ENCODE measurements around the gene FIGNL1. TPM values are rescaled to one million over a fixed set of nuclear protein-coding genes. Genes with fewer than 3 reads are reported as not detected.
A peak's percentile ranks its signal among the peaks of the same experiment; 100 is the strongest.

Gene FIGNL1
- total and polyA plus RNA-seq, 2 donors from 2014 or later = 2.4 to 5.8 TPM

DNA sequence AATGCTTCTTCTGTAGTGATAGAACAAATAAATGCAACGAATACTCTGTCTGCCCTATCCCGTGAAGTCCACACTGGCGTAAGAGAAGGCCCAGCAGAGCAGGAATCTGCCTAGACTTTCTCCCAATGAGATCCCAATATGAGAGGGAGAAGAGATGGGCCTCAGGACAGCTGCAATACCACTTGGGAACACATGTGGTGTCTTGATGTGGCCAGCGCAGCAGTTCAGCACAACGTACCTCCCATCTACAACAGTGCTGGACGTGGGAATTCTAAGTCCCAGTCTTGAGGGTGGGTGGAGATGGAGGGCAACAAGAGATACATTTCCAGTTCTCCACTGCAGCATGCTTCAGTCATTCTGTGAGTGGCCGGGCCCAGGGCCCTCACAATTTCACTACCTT is 45.8 kb downstream of the FIGNL1 start:
- no peak for FAIRE-seq
- TF ChIP-seq, protein P1, sequence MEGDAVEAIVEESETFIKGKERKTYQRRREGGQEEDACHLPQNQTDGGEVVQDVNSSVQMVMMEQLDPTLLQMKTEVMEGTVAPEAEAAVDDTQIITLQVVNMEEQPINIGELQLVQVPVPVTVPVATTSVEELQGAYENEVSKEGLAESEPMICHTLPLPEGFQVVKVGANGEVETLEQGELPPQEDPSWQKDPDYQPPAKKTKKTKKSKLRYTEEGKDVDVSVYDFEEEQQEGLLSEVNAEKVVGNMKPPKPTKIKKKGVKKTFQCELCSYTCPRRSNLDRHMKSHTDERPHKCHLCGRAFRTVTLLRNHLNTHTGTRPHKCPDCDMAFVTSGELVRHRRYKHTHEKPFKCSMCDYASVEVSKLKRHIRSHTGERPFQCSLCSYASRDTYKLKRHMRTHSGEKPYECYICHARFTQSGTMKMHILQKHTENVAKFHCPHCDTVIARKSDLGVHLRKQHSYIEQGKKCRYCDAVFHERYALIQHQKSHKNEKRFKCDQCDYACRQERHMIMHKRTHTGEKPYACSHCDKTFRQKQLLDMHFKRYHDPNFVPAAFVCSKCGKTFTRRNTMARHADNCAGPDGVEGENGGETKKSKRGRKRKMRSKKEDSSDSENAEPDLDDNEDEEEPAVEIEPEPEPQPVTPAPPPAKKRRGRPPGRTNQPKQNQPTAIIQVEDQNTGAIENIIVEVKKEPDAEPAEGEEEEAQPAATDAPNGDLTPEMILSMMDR (IDR thresholded peaks at IDR 0.05; ENCODE audit: borderline replicate concordance, extremely low read depth, insufficient read depth) = no peak
- Histone ChIP-seq H3K9me3 (ENCODE audit: control insufficient read depth in 2 of 3, insufficient read depth in 1 of 3, low read length in 3 of 3) (no peaks in the 10 kb centered on the region), H3K27me3 (ENCODE audit: control insufficient read depth, insufficient read depth, low read length) (peaks cover 9% of the 10 kb centered on the region), H3K4me1 (ENCODE audit: control insufficient read depth in 2 of 3, insufficient read depth in 2 of 3, low read depth in 1 of 3, low read length in 3 of 3) (no peaks in the 10 kb centered on the region), H3K27ac (ENCODE audit: low read depth in 2 of 2, low read length in 2 of 2) (no peak overlapping the region), H3K4me3 (ENCODE audit: low read length in 3 of 3) (no peak overlapping the region), H3K36me3 (ENCODE audit: control insufficient read depth in 2 of 3, insufficient read depth in 3 of 3, low read length in 3 of 3) (no peaks in the 10 kb centered on the region), H3K9ac (ENCODE audit: low read length in 3 of 3) (no peak overlapping the region)
- intact Hi-C loops (cut with DNase I) = no loop called here
- no peak for DNase-seq

DNA sequence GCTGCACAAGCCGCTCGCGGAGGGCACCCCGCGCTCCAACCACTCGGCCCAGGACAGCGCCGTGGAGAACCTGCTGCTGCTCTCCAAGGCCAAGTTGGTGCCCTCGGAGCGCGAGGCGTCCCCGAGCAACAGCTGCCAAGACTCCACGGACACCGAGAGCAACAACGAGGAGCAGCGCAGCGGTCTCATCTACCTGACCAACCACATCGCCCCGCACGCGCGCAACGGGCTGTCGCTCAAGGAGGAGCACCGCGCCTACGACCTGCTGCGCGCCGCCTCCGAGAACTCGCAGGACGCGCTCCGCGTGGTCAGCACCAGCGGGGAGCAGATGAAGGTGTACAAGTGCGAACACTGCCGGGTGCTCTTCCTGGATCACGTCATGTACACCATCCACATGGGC is 50.0 kb downstream of the FIGNL1 start:
- DNase-seq (peak in 4 of 5 donors; percentile 29 to 52 (median 36)), FAIRE-seq (no peak)
- H3K9ac ChIP-seq (ENCODE audit: low read length in 3 of 3) = no peak overlapping the region
- peaks cover 14% of the 10 kb centered on the region for H3K27me3 ChIP-seq (ENCODE audit: control insufficient read depth, insufficient read depth, low read length)
- no peak overlapping the region for H3K27ac ChIP-seq (ENCODE audit: low read depth in 2 of 2, low read length in 2 of 2)
- H3K4me3 ChIP-seq (ENCODE audit: low read length in 3 of 3) = no peak overlapping the region
- no peaks in the 10 kb centered on the region for H3K4me1 ChIP-seq (ENCODE audit: control insufficient read depth in 2 of 3, insufficient read depth in 2 of 3, low read depth in 1 of 3, low read length in 3 of 3)
- H3K36me3 ChIP-seq (ENCODE audit: control insufficient read depth in 2 of 3, insufficient read depth in 3 of 3, low read length in 3 of 3) = no peaks in the 10 kb centered on the region
- TF ChIP-seq, protein P1 (IDR thresholded peaks at IDR 0.05; ENCODE audit: borderline replicate concordance, extremely low read depth, insufficient read depth) = no peak
- intact Hi-C loops (cut with DNase I) = no loop called here
- no peaks in the 10 kb centered on the region for H3K9me3 ChIP-seq (ENCODE audit: control insufficient read depth in 2 of 3, insufficient read depth in 1 of 3, low read length in 3 of 3)

DNA sequence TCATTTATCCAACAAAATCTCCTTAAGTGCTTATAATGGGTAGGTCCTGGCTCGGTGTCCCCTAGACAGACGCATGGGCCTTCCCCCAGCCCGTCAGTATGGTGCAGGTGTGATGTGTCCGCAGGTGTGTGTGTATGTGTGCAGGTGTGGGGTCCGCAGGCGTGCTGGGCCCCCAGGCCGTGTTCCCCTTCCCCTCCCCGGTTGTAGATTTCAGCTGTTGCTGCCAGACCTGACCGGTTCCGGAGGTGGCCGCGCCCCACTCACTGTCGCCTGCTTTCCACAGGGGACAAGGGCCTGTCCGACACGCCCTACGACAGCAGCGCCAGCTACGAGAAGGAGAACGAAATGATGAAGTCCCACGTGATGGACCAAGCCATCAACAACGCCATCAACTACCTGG is 50.5 kb downstream of the FIGNL1 start:
- no peaks in the 10 kb centered on the region for H3K36me3 ChIP-seq (ENCODE audit: control insufficient read depth in 2 of 3, insufficient read depth in 3 of 3, low read length in 3 of 3)
- TF ChIP-seq, protein P1 (IDR thresholded peaks at IDR 0.05; ENCODE audit: borderline replicate concordance, extremely low read depth, insufficient read depth) = no peak
- intact Hi-C loops (cut with DNase I) = no loop called here
- H3K9ac ChIP-seq (ENCODE audit: low read length in 3 of 3) = no peak overlapping the region
- H3K4me3 ChIP-seq (ENCODE audit: low read length in 3 of 3) = no peak overlapping the region
- no peaks in the 10 kb centered on the region for H3K9me3 ChIP-seq (ENCODE audit: control insufficient read depth in 2 of 3, insufficient read depth in 1 of 3, low read length in 3 of 3)
- H3K4me1 ChIP-seq (ENCODE audit: control insufficient read depth in 2 of 3, insufficient read depth in 2 of 3, low read depth in 1 of 3, low read length in 3 of 3) = no peaks in the 10 kb centered on the region
- no peak overlapping the region for H3K27ac ChIP-seq (ENCODE audit: low read depth in 2 of 2, low read length in 2 of 2)
- FAIRE-seq (no peak), DNase-seq (no peak)
- H3K27me3 ChIP-seq (ENCODE audit: control insufficient read depth, insufficient read depth, low read length) = peaks cover 14% of the 10 kb centered on the region

DNA sequence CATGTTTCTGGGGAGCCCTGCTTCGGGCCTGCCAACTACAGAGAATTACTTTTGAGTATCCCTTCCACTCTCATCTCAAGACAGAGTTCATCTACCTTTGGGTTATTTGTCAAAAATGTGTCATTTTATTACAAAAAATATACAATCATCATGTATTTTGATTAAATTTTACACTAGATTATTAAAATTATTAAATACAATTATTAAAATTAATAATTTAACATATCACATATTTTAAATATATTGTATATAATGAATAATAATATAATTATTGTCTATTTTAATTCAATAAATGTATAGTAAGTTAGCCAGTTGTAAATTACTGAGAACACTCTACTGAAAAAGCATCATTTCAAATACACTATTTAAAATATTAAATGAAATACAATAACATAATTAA is 50.9 kb downstream of the FIGNL1 start:
- H3K4me1 ChIP-seq (ENCODE audit: control insufficient read depth in 2 of 3, insufficient read depth in 2 of 3, low read depth in 1 of 3, low read length in 3 of 3) = no peaks in the 10 kb centered on the region
- no peaks in the 10 kb centered on the region for H3K36me3 ChIP-seq (ENCODE audit: control insufficient read depth in 2 of 3, insufficient read depth in 3 of 3, low read length in 3 of 3)
- intact Hi-C loops (cut with DNase I) = no loop called here
- H3K27me3 ChIP-seq (ENCODE audit: control insufficient read depth, insufficient read depth, low read length) = peaks cover 14% of the 10 kb centered on the region
- H3K9ac ChIP-seq (ENCODE audit: low read length in 3 of 3) = no peak overlapping the region
- no peak overlapping the region for H3K27ac ChIP-seq (ENCODE audit: low read depth in 2 of 2, low read length in 2 of 2)
- TF ChIP-seq, protein P1 (IDR thresholded peaks at IDR 0.05; ENCODE audit: borderline replicate concordance, extremely low read depth, insufficient read depth) = no peak
- H3K4me3 ChIP-seq (ENCODE audit: low read length in 3 of 3) = no peak overlapping the region
- FAIRE-seq = peak; percentile 92
- no peak for DNase-seq
- H3K9me3 ChIP-seq (ENCODE audit: control insufficient read depth in 2 of 3, insufficient read depth in 1 of 3, low read length in 3 of 3) = no peaks in the 10 kb centered on the region

Measured in kidney (tissue), 14 donors.